DMS79 treated with DMSO at 0.1 percent for 48 hours (cell line): ENCODE measurements around the gene DHRS7B.

Source experiments
- DNase-seq: peaks from one replicate; lab custom pipeline; 2025; lab: John Stamatoyannopoulos, UW

DHRS7B gene

DNA sequence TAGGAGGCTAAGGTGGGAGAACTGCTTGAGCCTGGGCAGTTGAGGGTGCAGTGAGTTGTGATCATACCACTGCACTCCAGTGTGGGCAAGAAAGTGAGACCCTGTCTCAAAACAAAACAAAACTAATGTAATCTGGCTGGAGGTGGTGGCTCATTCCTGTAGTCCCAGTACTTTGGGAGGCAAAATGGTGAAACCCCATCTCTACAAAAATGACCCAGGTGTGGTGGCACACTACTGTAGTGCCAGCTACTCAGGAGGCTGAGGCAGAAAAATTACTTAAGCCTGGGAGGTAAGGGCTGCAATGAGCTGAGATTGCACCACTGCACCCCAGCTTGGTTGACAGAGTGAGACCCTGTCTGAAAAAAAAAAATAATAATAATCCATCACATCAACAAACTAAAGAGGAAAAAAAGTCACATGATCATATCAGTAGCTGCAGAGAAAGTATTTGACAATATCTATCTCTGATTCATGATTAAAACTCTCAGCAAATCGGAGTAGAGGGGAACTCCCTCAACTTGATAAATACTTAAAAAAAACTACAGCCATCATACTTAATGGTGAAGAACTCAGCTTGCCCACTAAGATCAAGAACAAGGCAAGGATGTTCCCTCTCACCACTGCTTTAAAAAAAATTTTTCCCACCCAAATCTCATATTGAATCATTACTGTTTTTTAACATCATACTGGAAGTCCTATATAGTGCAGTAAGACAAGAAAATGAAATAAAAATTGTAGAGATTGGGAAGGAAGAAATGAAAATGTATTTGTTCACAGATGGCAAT is 31.0 kb downstream of the DHRS7B start:
- DNase-seq = no peak

GRCh38 chr17:21160401-21160800 is 33.6 kb downstream of the DHRS7B start:
- no peak for DNase-seq

GRCh38 chr17:21161498-21162393 is 35.0 kb downstream of the DHRS7B start:
- DNase-seq = no peak

GRCh38 chr17:21162394-21162775 is 35.6 kb downstream of the DHRS7B start:
- no peak for DNase-seq

- no peak for DNase-seq
Measured at GRCh38 chr17:21163101-21163500, 36.3 kb downstream of the DHRS7B start.

GRCh38 chr17:21164216-21164615 is 37.5 kb downstream of the DHRS7B start:
- no peak for DNase-seq

DNA sequence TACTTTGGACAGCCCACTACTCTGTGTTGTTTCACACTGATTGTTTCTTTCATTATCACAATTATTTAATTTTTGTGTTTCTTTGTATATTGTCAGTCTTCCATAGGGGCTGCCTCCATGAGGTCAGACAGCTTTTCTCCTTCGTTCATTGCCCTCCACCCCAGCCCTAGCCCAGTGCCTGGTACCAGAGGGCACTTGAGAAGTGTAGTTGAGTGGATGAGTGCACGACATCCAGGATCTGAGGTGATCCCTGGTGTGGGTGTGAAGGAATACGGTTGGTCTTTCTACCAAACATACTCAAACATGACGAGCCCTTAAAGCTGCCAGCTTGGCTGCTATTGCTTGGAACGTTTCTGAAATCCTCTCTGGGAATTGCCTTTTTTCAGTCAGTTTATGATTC is 37.9 kb downstream of the DHRS7B start:
- no peak for DNase-seq

- no peak for DNase-seq
Measured at GRCh38 chr17:21165922-21166594, 39.3 kb downstream of the DHRS7B start.

- DNase-seq = no peak
Measured at GRCh38 chr17:21166595-21167210, 39.9 kb downstream of the DHRS7B start.

DNA sequence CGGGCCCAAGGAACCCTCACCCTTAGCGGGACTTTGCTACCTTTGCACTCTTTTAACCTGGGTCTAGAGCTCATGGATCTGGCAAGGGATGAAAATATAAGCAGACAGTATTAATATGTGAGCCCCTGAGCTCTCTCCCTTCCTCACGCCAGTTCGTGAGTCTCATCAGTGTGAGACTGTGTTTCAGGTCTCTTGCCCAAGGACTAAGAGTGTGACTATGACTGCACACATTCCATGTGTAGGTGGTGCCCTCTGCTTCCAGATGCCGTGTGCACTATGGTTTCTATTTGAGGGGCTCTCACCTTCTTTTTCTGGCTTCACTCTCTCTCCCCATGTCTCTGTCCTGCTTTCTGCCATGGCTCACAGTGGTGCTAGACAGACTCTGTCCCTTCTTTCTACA is 40.5 kb downstream of the DHRS7B start:
- no peak for DNase-seq

DNA sequence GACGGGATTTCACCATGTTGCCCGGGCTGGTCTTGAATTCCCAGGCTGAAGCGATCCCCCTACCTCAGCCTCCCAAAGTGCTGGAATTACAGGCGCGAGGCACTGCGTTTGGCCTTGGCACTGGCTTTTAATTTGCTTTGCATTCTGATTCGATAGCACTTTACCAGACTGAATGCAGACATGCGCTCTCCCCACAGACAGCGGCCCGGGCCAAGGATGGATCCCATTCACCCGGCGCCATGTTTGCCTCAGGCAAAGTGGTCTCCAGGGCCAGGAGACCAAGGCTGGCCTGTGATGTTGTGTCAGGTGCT is 41.7 kb downstream of the DHRS7B start:
- no peak for DNase-seq

DNA sequence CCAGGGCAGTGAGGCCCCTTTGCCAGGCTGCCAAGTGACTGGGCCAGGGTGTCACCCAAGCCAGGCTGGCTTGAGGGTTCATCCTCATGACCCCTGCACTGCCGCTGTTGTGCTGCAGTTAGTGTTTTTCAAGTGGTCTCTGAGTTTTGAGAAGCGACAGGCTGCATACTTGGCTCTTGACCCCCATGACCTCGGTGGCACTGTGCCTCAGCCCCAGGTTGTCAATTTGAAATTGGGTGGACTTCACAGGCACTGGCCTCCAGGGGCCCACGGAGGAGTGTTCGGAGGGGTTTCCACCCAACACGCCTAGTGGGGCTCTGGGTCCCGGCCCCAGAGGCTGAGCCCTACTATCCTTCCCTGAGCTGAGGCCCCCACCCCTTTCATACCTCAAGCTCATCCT is 42.7 kb downstream of the DHRS7B start:
- no peak for DNase-seq

DNA sequence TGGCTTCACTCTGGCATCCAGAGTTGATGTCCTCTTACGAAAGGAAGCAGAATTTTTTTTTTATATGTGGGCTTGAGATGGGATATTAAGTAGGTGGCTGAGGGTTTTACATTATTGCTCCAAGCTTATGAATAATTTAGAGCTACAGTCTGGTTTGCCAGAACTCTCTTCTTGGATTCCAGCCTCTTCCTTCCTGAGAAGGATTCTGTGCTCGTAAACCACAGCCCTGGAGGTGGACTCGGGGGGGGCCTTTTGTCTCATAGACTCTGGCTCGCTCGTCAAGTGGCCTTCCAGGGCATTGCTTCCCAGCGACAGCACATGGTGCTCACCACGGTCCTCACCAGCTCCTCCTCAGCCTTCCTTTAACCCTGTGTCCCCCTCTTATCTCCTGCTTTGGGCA is 44.0 kb downstream of the DHRS7B start:
- no peak for DNase-seq

- DNase-seq = no peak
Measured at GRCh38 chr17:21171309-21171922, 44.7 kb downstream of the DHRS7B start.

DNA sequence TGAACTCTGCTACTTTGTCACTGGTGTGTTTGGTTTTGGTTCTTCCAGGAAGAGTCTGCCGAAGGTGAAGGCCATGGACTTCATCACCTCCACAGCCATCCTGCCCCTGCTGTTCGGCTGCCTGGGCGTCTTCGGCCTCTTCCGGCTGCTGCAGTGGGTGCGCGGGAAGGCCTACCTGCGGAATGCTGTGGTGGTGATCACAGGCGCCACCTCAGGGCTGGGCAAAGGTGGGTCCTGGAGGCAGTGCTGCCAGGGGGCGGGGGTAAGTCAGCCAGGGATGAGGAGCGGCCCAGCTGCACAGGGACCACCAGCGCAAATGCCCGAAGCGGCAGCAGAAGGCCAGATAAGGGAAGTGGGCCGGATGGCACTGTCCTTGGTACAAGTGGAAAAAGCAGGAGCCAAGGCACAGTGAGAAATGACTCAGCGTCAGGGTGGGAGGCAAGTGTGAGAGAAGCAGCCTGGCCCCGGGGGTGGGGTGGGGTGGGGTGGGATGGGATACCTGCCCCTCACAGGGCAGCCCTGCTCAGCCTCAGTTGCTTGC is 45.3 kb downstream of the DHRS7B start:
- DNase-seq = no peak

DNA sequence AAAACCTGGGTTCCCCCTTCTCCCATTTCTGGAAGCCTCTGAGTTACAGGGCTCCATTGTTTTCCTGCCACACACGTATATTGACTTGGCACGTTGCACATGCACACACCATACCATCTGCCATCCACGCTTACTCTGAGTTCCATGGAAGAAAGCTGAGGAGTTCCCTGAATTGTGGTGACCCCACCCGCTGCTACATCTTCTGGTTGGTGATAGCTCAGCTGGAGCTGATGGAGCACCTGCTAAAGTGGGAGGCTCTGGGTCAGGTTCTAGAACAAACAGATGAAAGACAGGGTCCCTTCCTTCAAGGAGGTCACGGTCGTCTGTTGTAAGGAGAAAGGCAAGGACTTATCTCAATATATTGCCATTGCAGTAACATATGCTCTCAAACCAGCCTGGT is 46.1 kb downstream of the DHRS7B start:
- no peak for DNase-seq

GRCh38 chr17:21173543-21173942 is 46.8 kb downstream of the DHRS7B start:
- no peak for DNase-seq

- DNase-seq = no peak
Measured at GRCh38 chr17:21174186-21174585, 47.4 kb downstream of the DHRS7B start.

DNA sequence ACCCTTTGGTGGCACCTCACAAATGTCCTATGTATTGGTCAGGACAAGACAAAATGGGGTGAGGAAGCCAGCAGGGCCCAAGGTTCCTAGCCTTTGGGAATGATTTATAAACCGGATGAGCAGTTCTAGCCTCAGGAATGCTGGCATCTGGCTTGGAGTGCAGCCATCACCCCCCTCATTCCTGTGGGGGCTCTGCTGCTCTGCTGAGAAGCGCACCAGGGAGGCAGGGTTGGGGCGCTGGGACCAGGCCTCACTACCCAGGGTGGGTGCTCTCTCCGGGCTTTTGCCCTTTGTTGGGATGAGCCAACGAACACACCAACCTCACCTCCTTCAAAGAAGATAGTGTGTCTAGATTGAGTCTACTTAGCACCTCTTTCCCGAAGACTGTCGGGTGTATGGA is 47.9 kb downstream of the DHRS7B start:
- DNase-seq = no peak

GRCh38 chr17:21176773-21177395 is 50.1 kb downstream of the DHRS7B start:
- DNase-seq = no peak

DNA sequence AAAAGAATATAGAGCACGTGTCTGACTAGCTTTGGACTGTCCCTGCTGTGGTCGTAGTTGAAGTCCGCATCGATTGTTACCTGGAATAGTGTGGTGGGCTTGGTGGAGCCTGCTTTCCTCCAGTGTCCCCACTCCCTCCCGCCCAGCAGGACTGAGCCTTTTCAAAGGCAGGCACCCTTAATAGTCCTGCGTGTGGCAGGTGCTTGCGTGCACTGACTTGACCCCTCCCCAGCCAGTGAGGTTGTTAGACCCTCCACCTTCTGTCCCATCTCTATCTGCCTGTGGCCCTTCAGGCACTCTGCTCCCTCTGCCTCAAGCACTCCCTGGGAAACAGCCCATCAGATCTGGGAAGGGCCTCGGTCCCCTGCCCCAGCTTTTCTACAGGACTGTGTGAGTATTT is 50.6 kb downstream of the DHRS7B start:
- DNase-seq = no peak
